Tibial nerve (tissue), 4 donors: ENCODE data around the gene TMEM161A.

Experiments
- CTCF ChIP-seq, 5 experiments: fragments of 200-600 bp in 3 of 5; fragments of 450-650 bp in 2 of 5; sonication (generic) in 3 of 5; IDR thresholded peaks; one replicate each; pipeline ENCODE4 v1.5.1; 2016 to 2019; ENCODE audit warnings: antibody characterized with exemption in 5 of 5, mild to moderate bottlenecking in 3 of 5, moderate library complexity in 2 of 5
- EP300 ChIP-seq, 2 donors: sonication (generic); formaldehyde crosslinking; IDR thresholded peaks; one replicate each; pipeline ENCODE4 v1.6.1; 2017; ENCODE audit warnings: antibody characterized with exemption in 2 of 2, mild to moderate bottlenecking in 1 of 2
- POLR2A ChIP-seq, 2 donors: fragments of 450-650 bp; IDR thresholded peaks; one replicate each; pipeline ENCODE4 v1.6.1; 2017; ENCODE audit warnings: antibody characterized with exemption in 2 of 2, mild to moderate bottlenecking in 2 of 2, moderate library complexity in 2 of 2

GRCh38 chr19:19087676-19088075 is 50.6 kb downstream of the TMEM161A start:
- no peak for TF ChIP-seq CTCF (IDR thresholded peaks at IDR 0.05)
- TF ChIP-seq POLR2A (IDR thresholded peaks at IDR 0.05): no peak
- no peak for TF ChIP-seq EP300 (IDR thresholded peaks at IDR 0.05)
